H1 (cell line): ENCODE data around the gene PC. TPM values are rescaled to one million over a fixed set of nuclear protein-coding genes. Genes with fewer than 3 reads are reported as not detected.

Experiments
- CTCF ChIA-PET: fragments of 300-600 bp; sonication (Branson Sonifier 250); formaldehyde crosslinking; loops from one replicate; lab custom pipeline; 2021; ENCODE audit not compliant: partially characterized antibody; lab: Charles Lee
- POLR2A ChIA-PET: fragments of 300-600 bp; sonication (Branson Sonifier 250); formaldehyde crosslinking; loops from one replicate; lab custom pipeline; 2021; ENCODE audit warnings: inconsistent platforms; ENCODE audit not compliant: partially characterized antibody; lab: Charles Lee
- DNase-seq, 2 experiments: peaks; one replicate each; pipeline versions ENCODE4 v3.0.0 to v3.0.0-alpha.2; 2010 to 2022; ENCODE audit warnings: low spot score in 2 of 2, low read depth in 1 of 2, mixed read lengths in 1 of 2
- FAIRE-seq: peaks from 2 replicates; lab custom pipeline; 2011; peaks lifted over from hg19 to GRCh38; lab: Jason Lieb, UNC
- H2AFZ ChIP-seq: 2 replicates; pipeline ENCODE4 v1.8.1; 2012; ENCODE audit warnings: low read length, inconsistent platforms
- H2AK5ac ChIP-seq: 2 replicates; pipeline ENCODE4 v1.6.1; 2013; ENCODE audit warnings: low read depth, low read length
- H2BK120ac ChIP-seq: replicated peaks from 2 replicates; pipeline ENCODE3; 2013; ENCODE audit warnings: low read depth, low read length, inconsistent platforms
- H2BK12ac ChIP-seq: 2 replicates; pipeline ENCODE4 v1.6.1; 2013; ENCODE audit warnings: low read depth, low read length
- H2BK15ac ChIP-seq: 2 replicates; pipeline ENCODE4 v1.6.1; 2013; ENCODE audit warnings: low read length
- H2BK20ac ChIP-seq: 2 replicates; pipeline ENCODE4 v1.6.1; 2013; ENCODE audit warnings: low read length
- H2BK5ac ChIP-seq: 2 replicates; pipeline ENCODE4 v1.6.1; 2013; ENCODE audit warnings: low read depth, low read length
- H3K14ac ChIP-seq: 2 replicates; pipeline ENCODE4 v1.6.1; 2013; ENCODE audit warnings: inconsistent platforms; ENCODE audit not compliant: insufficient read length
- H3K18ac ChIP-seq: 2 replicates; pipeline ENCODE4 v1.6.1; 2013; ENCODE audit warnings: low read length; ENCODE audit errors: extremely low read depth
- H3K23ac ChIP-seq: 2 replicates; pipeline ENCODE4 v1.6.1; 2013; ENCODE audit warnings: inconsistent platforms; ENCODE audit not compliant: insufficient read length
- H3K23me2 ChIP-seq: 2 replicates; pipeline ENCODE4 v1.6.1; 2013; ENCODE audit warnings: low read depth, low read length
- H3K27ac ChIP-seq: 2 replicates; pipeline ENCODE4 v1.6.1; 2011; ENCODE audit warnings: low read depth, low read length, inconsistent platforms
- H3K27me3 ChIP-seq, 4 experiments: replicated peaks in 1 of 4; 1 replicate in 1 of 4; 2 replicates in 3 of 4; pipeline versions ENCODE4 v1.6.1 to v1.8.1; 2011 to 2013; ENCODE audit warnings: low read length in 3 of 4, mild to moderate bottlenecking in 3 of 4, inconsistent platforms in 2 of 4, mixed read lengths in 2 of 4, moderate library complexity in 1 of 4; ENCODE audit not compliant: control insufficient read depth in 3 of 4, insufficient read depth in 3 of 4; ENCODE audit errors: extremely low read depth in 1 of 4
- H3K36me3 ChIP-seq, 4 experiments: 2 replicates each; pipeline versions ENCODE4 v1.6.1 to v1.8.1; 2011 to 2013; ENCODE audit warnings: mild to moderate bottlenecking in 4 of 4, low read length in 3 of 4, moderate library complexity in 2 of 4, control low read depth in 1 of 4, inconsistent platforms in 1 of 4; ENCODE audit not compliant: insufficient read depth in 4 of 4, control insufficient read depth in 2 of 4
- H3K4ac ChIP-seq: replicated peaks from 2 replicates; pipeline ENCODE3; 2013; ENCODE audit warnings: low read length, low read depth, mixed read lengths, inconsistent platforms; ENCODE audit not compliant: insufficient read length
- H3K4me1 ChIP-seq, 4 experiments: replicated peaks in 1 of 4; 1 replicate in 1 of 4; 2 replicates in 3 of 4; pipeline versions ENCODE4 v1.6.1 to v1.8.1; 2011 to 2013; ENCODE audit warnings: low read length in 3 of 4, inconsistent platforms in 2 of 4, mixed read lengths in 1 of 4; ENCODE audit not compliant: insufficient read depth in 4 of 4, control insufficient read depth in 3 of 4
- H3K4me2 ChIP-seq, 2 experiments: 2 replicates each; pipeline versions ENCODE4 v1.6.1 to v1.8.1; 2011 to 2013; ENCODE audit warnings: low read depth in 2 of 2, low read length in 2 of 2, control low read depth in 1 of 2, inconsistent platforms in 1 of 2, mild to moderate bottlenecking in 1 of 2; ENCODE audit not compliant: insufficient read depth in 1 of 2
- H3K4me3 ChIP-seq, 4 experiments: fragments of 200-600, 300-600 bp in 1 of 4; sonication (generic), shearing (Covaris generic), sonication (Bioruptor Twin) in 1 of 4; 2 replicates each; pipeline versions ENCODE4 v1.5.1 to v1.8.1; 2011 to 2016; ENCODE audit warnings: low read length in 4 of 4, low read depth in 3 of 4, control low read depth in 2 of 4, inconsistent platforms in 2 of 4, mild to moderate bottlenecking in 2 of 4, mixed read lengths in 1 of 4, moderate library complexity in 1 of 4; ENCODE audit not compliant: insufficient read depth in 2 of 4; ENCODE audit errors: extremely low read depth in 1 of 4
- H3K56ac ChIP-seq: replicated peaks from 2 replicates; pipeline ENCODE3; 2013; ENCODE audit warnings: low read depth, mild to moderate bottlenecking, mixed read lengths, low read length, inconsistent platforms; ENCODE audit not compliant: insufficient read length
- H3K79me1 ChIP-seq: 2 replicates; pipeline ENCODE4 v1.6.1; 2013; ENCODE audit warnings: low read depth, low read length, control low read depth
- H3K79me2 ChIP-seq, 2 experiments: 2 replicates each; pipeline versions ENCODE4 v1.6.1 to v1.8.1; 2012 to 2013; ENCODE audit warnings: low read length in 2 of 2, mild to moderate bottlenecking in 2 of 2, inconsistent platforms in 1 of 2; ENCODE audit not compliant: insufficient read depth in 2 of 2, control insufficient read depth in 1 of 2
- H3K9ac ChIP-seq, 4 experiments: replicated peaks in 1 of 4; 1 replicate in 1 of 4; 2 replicates in 3 of 4; pipeline versions ENCODE4 v1.6.1 to v1.8.1; 2011 to 2013; ENCODE audit warnings: low read depth in 3 of 4, low read length in 3 of 4, control low read depth in 2 of 4, mild to moderate bottlenecking in 2 of 4, moderate library complexity in 2 of 4, inconsistent platforms in 1 of 4; ENCODE audit errors: extremely low read depth in 1 of 4
- H3K9me3 ChIP-seq, 2 experiments: 2 replicates each; pipeline versions ENCODE4 v1.6.1 to v1.8.1; 2012 to 2013; ENCODE audit warnings: mild to moderate bottlenecking in 2 of 2, moderate library complexity in 2 of 2, control low read depth in 1 of 2, inconsistent platforms in 1 of 2, low read depth in 1 of 2, low read length in 1 of 2, mixed read lengths in 1 of 2; ENCODE audit not compliant: insufficient read depth in 2 of 2
- H4K20me1 ChIP-seq, 2 experiments: replicated peaks in 1 of 2; 2 replicates each; pipeline versions ENCODE3 to v1.8.1; 2011 to 2013; ENCODE audit warnings: inconsistent platforms in 2 of 2, low read length in 2 of 2, mild to moderate bottlenecking in 1 of 2; ENCODE audit not compliant: insufficient read depth in 2 of 2, control insufficient read depth in 1 of 2
- H4K5ac ChIP-seq: 2 replicates; pipeline ENCODE4 v1.6.1; 2013; ENCODE audit warnings: low read length, low read depth, mixed read lengths, inconsistent platforms; ENCODE audit not compliant: insufficient read length
- H4K8ac ChIP-seq: 2 replicates; pipeline ENCODE4 v1.8.0; 2013; ENCODE audit warnings: mild to moderate bottlenecking, moderate library complexity, low read length, inconsistent platforms; ENCODE audit not compliant: insufficient read depth; ENCODE audit errors: extremely low read depth
- H4K91ac ChIP-seq: replicated peaks from 2 replicates; pipeline ENCODE3; 2013; ENCODE audit warnings: low read length, mixed read lengths, inconsistent platforms; ENCODE audit not compliant: insufficient read length
- ASH2L ChIP-seq: fragments of 200-600, 300-600 bp; sonication (generic); IDR thresholded peaks from one replicate; pipeline ENCODE4 v1.7.1; 2017; ENCODE audit warnings: low read length
- BACH1 ChIP-seq: IDR thresholded peaks from 2 replicates; pipeline ENCODE4 v1.6.1; 2012; ENCODE audit warnings: low read length, improper control_type of control experiment
- BCL11A ChIP-seq, 2 experiments: IDR thresholded peaks; one replicate each; pipeline ENCODE4 v1.6.1; 2011; ENCODE audit warnings: low read depth in 2 of 2, low read length in 2 of 2, mild to moderate bottlenecking in 2 of 2
- CTBP2 ChIP-seq: IDR thresholded peaks from 2 replicates; pipeline ENCODE4 v1.7.0; 2011; ENCODE audit warnings: borderline replicate concordance, mild to moderate bottlenecking, moderate library complexity, mixed read lengths, low read length; ENCODE audit not compliant: insufficient read depth, insufficient read length
- GABPA ChIP-seq: IDR thresholded peaks from 2 replicates; pipeline ENCODE4 v1.6.1; 2011; ENCODE audit warnings: mild to moderate bottlenecking, low read length, moderate library complexity, borderline replicate concordance; ENCODE audit not compliant: insufficient read depth
- JUN ChIP-seq: IDR thresholded peaks from 2 replicates; pipeline ENCODE4 v1.6.1; 2011; ENCODE audit warnings: low read depth, mild to moderate bottlenecking, improper control_type of control experiment, low read length
- POU5F1 ChIP-seq: IDR thresholded peaks from 2 replicates; pipeline ENCODE4 v1.6.1; 2011; ENCODE audit warnings: low read depth, mild to moderate bottlenecking, low read length, moderate library complexity
- RNF2 ChIP-seq: fragments of 200-900, 300-1000 bp; sonication (generic); IDR thresholded peaks from 2 replicates; pipeline ENCODE4 v1.7.1; 2016; ENCODE audit warnings: borderline replicate concordance, low read depth, mild to moderate bottlenecking, antibody characterized with exemption, low read length; ENCODE audit not compliant: poor library complexity, severe bottlenecking; ENCODE audit errors: missing control alignments
- SP2 ChIP-seq: IDR thresholded peaks from 2 replicates; pipeline ENCODE4 v1.6.1; 2012; ENCODE audit warnings: mild to moderate bottlenecking, low read length, inconsistent platforms
- SP4 ChIP-seq: IDR thresholded peaks from 2 replicates; pipeline ENCODE4 v1.6.1; 2012; ENCODE audit warnings: low read length, inconsistent platforms
- TBP ChIP-seq: IDR thresholded peaks from 2 replicates; pipeline ENCODE4 v1.6.1; 2011; ENCODE audit warnings: low read depth, low read length, improper control_type of control experiment
- TEAD4 ChIP-seq: IDR thresholded peaks from 2 replicates; pipeline ENCODE4 v1.6.1; 2012; ENCODE audit warnings: low read depth, low read length, inconsistent platforms, mixed read lengths
- ZNF274 ChIP-seq: IDR thresholded peaks from 2 replicates; pipeline ENCODE4 v1.7.0; 2012; ENCODE audit warnings: low read length, borderline replicate concordance; ENCODE audit errors: extremely low read depth
- WGBS, 2 experiments: shearing (Covaris generic) in 1 of 2; methylation state at CpG; one replicate each; pipeline versions ENCODE4 v1.1.6 to v1.1.7; 2013 to 2015; ENCODE audit warnings: low lambda C conversion rate in 2 of 2, mixed read lengths in 2 of 2, inconsistent platforms in 1 of 2, low coverage in 1 of 2, missing lambda C conversion rate in 1 of 2; ENCODE audit not compliant: insufficient replicate concordance in 2 of 2, insufficient coverage in 1 of 2, insufficient read length in 1 of 2; ENCODE audit errors: extremely low coverage in 1 of 2, missing lambda C conversion rate in 1 of 2; 5-methylcytosine and 5-hydroxymethylcytosine counted together
- polyA plus RNA-seq, 7 experiments: library from polyadenylated mRNA; depleted of rRNA in 3 of 7; stranded (reverse) in 5 of 7; unstranded in 2 of 7; fragments of >200 nt in 5 of 7; fragments of 200-250 nt in 2 of 7; gene quantifications; 1 replicate in 5 of 7; 2 replicates in 1 of 7; 4 replicates in 1 of 7; pipeline versions ENCODE4 v1.2.1 to v1.2.3, GENCODE V29; 2011 to 2013; ENCODE audit warnings: missing spikeins in 2 of 7, mixed read lengths in 2 of 7
- total RNA-seq: library from RNA; stranded (reverse); fragmentation: NEBNext Ultra II Directional; extraction: Animal tissue kit (Norgen Biotek cat#: 25700); gene quantifications from 2 replicates; pipeline ENCODE4 v1.2.1, GENCODE V29; 2021

PC gene
- total and polyA plus RNA-seq, 2 of the 8 experiments (the other 6 are each of a cell fraction or from before 2014, with no cell fraction given): 11.5 to 27.5 TPM

DNA sequence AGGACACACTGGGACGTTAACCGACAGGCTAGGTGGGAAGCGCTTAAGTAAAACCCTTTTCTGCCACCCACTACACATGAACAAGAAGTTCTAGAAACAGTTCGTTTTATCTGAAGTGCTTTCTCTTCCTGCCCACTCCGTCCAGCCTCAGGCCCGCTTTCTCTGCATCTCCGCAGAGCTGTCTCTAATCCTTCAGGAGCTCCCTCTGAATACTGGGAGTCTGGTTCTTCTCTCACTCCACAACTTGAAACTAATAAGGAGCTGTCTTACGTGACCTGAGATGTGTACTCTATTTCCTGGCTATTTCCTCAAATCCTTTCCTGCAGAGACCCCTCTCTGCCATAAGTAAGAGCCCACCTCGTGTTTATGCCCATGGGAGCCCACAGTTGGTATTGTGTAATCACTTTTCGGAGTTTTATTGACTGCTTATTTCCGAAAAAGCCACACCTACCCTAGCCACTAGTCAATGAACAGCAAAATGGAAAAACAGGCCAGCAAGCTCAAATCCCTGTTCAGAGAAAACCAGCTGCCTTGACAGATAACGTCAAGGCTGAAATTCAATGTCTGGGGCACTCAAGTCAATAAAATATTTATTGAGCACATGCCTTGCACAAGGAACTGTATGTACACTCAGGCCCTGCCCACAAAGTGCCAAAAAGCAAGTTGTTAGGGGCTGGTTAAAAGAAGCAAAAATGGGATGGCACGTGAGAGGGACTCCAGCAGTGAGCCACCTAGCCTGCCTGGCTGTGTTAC lies 4.9 kb downstream of the PC start:
- no peak overlapping the region for H3K18ac ChIP-seq
- H3K23ac ChIP-seq: no peak overlapping the region
- no peak overlapping the region; a peak in 1 of 7 replicates for H3K9ac ChIP-seq
- H4K20me1 ChIP-seq: no peaks in the 10 kb centered on the region
- no peak overlapping the region for H3K27ac ChIP-seq
- peak overlapping the region; percentile 96; the same call in 1 of the 2 replicates for H2AK5ac ChIP-seq
- H3K23me2 ChIP-seq: no peaks in the 10 kb centered on the region; the same call in 1 of the 2 replicates
- ChIA-PET CTCF (interaction anchor here (0.6 to 4.3 kb wide), 7 partner anchors 9 to 260 kb away, joined by 3 to 16 read pairs (median 4); no protein-coding TSS in a partner anchor), POLR2A (interaction anchor here (1.8 kb wide), 1 partner anchor 51 kb away, joined by 3 read pairs; no protein-coding TSS in a partner anchor)
- H3K9me3 ChIP-seq: no peaks in the 10 kb centered on the region
- H3K4me2 ChIP-seq: no peak overlapping the region
- H3K4ac ChIP-seq: no peak overlapping the region
- peaks cover 0 to 4% of the 10 kb centered on the region in 2 experiments; a peak in 1 of 4 replicates for H3K79me2 ChIP-seq
- H3K79me1 ChIP-seq: no peaks in the 10 kb centered on the region
- DNase-seq (no peak), FAIRE-seq (no peak)
- H2AFZ ChIP-seq: no peak overlapping the region
- no peak overlapping the region for H4K8ac ChIP-seq
- H3K56ac ChIP-seq: no peak overlapping the region
- no peaks in the 10 kb centered on the region for H3K36me3 ChIP-seq
- H3K14ac ChIP-seq: no peak overlapping the region
- H2BK20ac ChIP-seq: no peak overlapping the region
- no peak overlapping the region for H2BK15ac ChIP-seq
- H2BK120ac ChIP-seq: no peak overlapping the region
- H3K4me1 ChIP-seq: peaks cover 4 to 12% (median 5%) of the 10 kb centered on the region in 4 experiments
- no peak overlapping the region for H3K4me3 ChIP-seq
- H2BK12ac ChIP-seq: no peak overlapping the region
- no peaks in the 10 kb centered on the region for H3K27me3 ChIP-seq
- WGBS, 2 experiments: 87% methylated on average over 13 of the region's 13 CpGs; no CpG with 5 or more reads in 1 of the 2 experiments
- no peak overlapping the region for H2BK5ac ChIP-seq
- no peak overlapping the region for H4K91ac ChIP-seq
- H4K5ac ChIP-seq: no peak overlapping the region
- TF ChIP-seq TEAD4: no peak
- no peak for TF ChIP-seq RNF2
- no peak for TF ChIP-seq GABPA
- TF ChIP-seq SP2: no peak
- no peak for TF ChIP-seq POU5F1
- no peak for TF ChIP-seq ZNF274
- TF ChIP-seq JUN: no peak
- no peak for TF ChIP-seq CTBP2
- no peak for TF ChIP-seq TBP
- TF ChIP-seq BCL11A (IDR thresholded peaks at IDR 0.05; ENCODE audit: low read depth in 2 of 2, low read length in 2 of 2): no peak
- TF ChIP-seq SP4: no peak
- TF ChIP-seq BACH1: no peak
- no peak for TF ChIP-seq ASH2L
